Large intestine (tissue), 3 donors: ENCODE results near the gene FOXO6. TPM values are rescaled to one million over a fixed set of nuclear protein-coding genes. Genes with fewer than 3 reads are reported as not detected.

Experiments
- DNase-seq, 2 donors: peaks; one replicate each; pipeline versions ENCODE4 v3.0.0 to v3.0.0-alpha.2; 2013
- H3K27ac ChIP-seq: one replicate; pipeline ENCODE4 v1.5.1; 2013; ENCODE audit warnings: low read length
- H3K27me3 ChIP-seq: 2 replicates; pipeline ENCODE4 v1.6.1; 2013; ENCODE audit warnings: low read length; ENCODE audit not compliant: control insufficient read depth, insufficient read depth
- H3K36me3 ChIP-seq: 2 replicates; pipeline ENCODE4 v1.6.1; 2013; ENCODE audit warnings: low read length; ENCODE audit not compliant: control insufficient read depth, insufficient read depth
- H3K4me1 ChIP-seq: one replicate; pipeline ENCODE4 v1.6.1; 2013; ENCODE audit warnings: low read length; ENCODE audit not compliant: control insufficient read depth, insufficient read depth
- H3K4me3 ChIP-seq: one replicate; pipeline ENCODE4 v1.5.1; 2013; ENCODE audit warnings: low read length
- H3K9me3 ChIP-seq: one replicate; pipeline ENCODE4 v1.6.1; 2013; ENCODE audit warnings: mild to moderate bottlenecking, low read depth, low read length, moderate library complexity; ENCODE audit not compliant: control insufficient read depth
- WGBS: methylation state at CpG from one replicate; pipeline ENCODE4 v1.1.5; 2013; ENCODE audit warnings: low lambda C conversion rate; ENCODE audit not compliant: insufficient coverage; 5-methylcytosine and 5-hydroxymethylcytosine counted together
- polyA plus RNA-seq: library from polyadenylated mRNA; unstranded; fragments of 120-200 nt; gene quantifications from one replicate; pipeline ENCODE4 v1.2.1, GENCODE V29; 2013

The FOXO6 gene
- polyA plus RNA-seq, 1 donor: 6.4 TPM

- Histone ChIP-seq H3K27me3 (peaks cover 4% of the 10 kb centered on the region), H3K4me3 (no peak overlapping the region), H3K36me3 (no peaks in the 10 kb centered on the region), H3K27ac (no peak overlapping the region), H3K9me3 (no peaks in the 10 kb centered on the region), H3K4me1 (peaks cover 25% of the 10 kb centered on the region)
- no peak for DNase-seq
- WGBS: no CpG with 5 or more reads among the region's 6 CpGs
Measured at GRCh38 chr1:41408691-41409090, 47.5 kb downstream of the FOXO6 start.

- Histone ChIP-seq H3K27ac (peak overlapping the region; percentile 18), H3K27me3 (peaks cover 3% of the 10 kb centered on the region), H3K4me3 (no peak overlapping the region), H3K4me1 (peaks cover 26% of the 10 kb centered on the region), H3K36me3 (no peaks in the 10 kb centered on the region), H3K9me3 (no peaks in the 10 kb centered on the region)
- 30% methylated on average over 2 of the region's 7 CpGs for WGBS
- peak; percentile 59 to 89 for DNase-seq
Measured at GRCh38 chr1:41409825-41410224, 48.6 kb downstream of the FOXO6 start.

DNA sequence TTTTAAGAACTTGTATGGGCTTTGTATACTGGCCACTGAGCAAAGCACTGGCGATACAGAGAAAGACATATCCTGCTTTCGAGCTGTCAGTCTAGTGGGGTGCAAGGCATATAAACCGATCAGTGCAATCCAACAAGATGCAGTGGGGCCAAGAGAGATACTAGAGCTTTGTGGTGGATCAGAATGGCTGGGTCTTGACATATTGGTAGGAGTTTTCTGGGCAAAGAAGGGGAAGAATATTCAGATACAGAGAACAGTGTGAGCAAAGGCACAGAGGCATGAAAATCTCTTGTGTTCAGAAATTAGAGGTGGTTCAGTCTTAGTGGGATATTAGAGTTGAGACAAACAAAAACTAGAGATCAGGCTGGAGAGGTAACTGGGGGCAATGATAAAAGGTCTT is 49.2 kb downstream of the FOXO6 start:
- peaks cover 3% of the 10 kb centered on the region for H3K27me3 ChIP-seq
- no peaks in the 10 kb centered on the region for H3K36me3 ChIP-seq
- no peaks in the 10 kb centered on the region for H3K9me3 ChIP-seq
- no peak overlapping the region for H3K27ac ChIP-seq
- no peak for DNase-seq
- no peak overlapping the region for H3K4me3 ChIP-seq
- WGBS: no CpG with 5 or more reads among the region's 3 CpGs
- H3K4me1 ChIP-seq: peaks cover 32% of the 10 kb centered on the region

DNA sequence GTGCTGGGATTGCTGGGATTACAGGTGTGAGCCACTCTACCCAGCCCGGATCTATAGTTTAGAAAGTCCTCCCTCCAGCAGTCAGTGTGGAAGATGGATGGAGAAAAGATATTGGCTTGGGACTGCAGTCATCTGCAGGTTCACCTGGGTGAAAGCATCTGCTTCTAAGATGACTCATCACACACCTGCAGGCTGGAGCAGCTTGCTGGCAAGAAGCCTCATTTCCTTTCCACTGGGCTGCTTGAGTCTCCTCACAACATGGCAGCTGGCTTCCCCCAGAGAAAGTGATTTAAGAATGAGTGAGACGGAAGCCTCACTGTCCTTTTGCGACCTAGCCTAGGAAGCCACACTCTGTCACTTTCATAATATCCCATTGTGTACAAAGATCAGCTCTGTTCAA is 50.0 kb downstream of the FOXO6 start:
- H3K27me3 ChIP-seq: peaks cover 3% of the 10 kb centered on the region
- H3K36me3 ChIP-seq: no peaks in the 10 kb centered on the region
- DNase-seq: no peak
- peaks cover 40% of the 10 kb centered on the region for H3K4me1 ChIP-seq
- no peak overlapping the region for H3K27ac ChIP-seq
- H3K9me3 ChIP-seq: no peaks in the 10 kb centered on the region
- H3K4me3 ChIP-seq: no peak overlapping the region
- no CpG with 5 or more reads among the region's 3 CpGs for WGBS

- Histone ChIP-seq H3K4me1 (peaks cover 55% of the 10 kb centered on the region), H3K4me3 (no peak overlapping the region), H3K36me3 (no peaks in the 10 kb centered on the region), H3K27me3 (peaks cover 2% of the 10 kb centered on the region), H3K9me3 (no peaks in the 10 kb centered on the region), H3K27ac (no peak overlapping the region)
- no CpG with 5 or more reads among the region's 8 CpGs for WGBS
- DNase-seq: peak; percentile 42 to 54
Measured at GRCh38 chr1:41412748-41413147, 51.5 kb downstream of the FOXO6 start.

DNA sequence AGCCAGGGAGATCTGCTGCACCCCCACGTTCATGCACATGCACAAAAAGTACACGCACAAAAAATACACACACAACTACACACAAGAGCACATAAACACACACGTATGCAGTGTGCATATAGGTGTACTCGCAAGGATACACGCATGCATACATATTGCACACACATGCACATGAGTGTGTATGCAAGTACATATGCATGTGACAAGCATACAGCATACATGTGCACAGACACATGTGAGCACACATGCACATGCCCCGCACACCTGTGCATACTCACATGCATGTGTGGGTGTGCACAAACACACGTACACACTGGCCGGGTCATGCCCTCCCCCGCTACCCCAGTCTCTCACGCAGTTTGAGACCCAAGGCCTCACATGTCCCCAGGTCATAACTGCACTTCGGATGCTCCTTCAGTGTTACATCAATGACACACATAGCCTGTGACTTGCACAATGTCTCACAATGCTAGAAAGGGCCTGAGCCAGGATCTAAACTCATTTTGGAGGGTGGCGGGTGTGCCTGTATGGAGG is 52.6 kb downstream of the FOXO6 start:
- H3K27me3 ChIP-seq: no peaks in the 10 kb centered on the region
- H3K4me3 ChIP-seq: no peak overlapping the region
- H3K9me3 ChIP-seq: no peaks in the 10 kb centered on the region
- no CpG with 5 or more reads among the region's 12 CpGs for WGBS
- no peaks in the 10 kb centered on the region for H3K36me3 ChIP-seq
- H3K27ac ChIP-seq: no peak overlapping the region
- H3K4me1 ChIP-seq: peaks cover 59% of the 10 kb centered on the region
- DNase-seq: no peak

- WGBS: no CpG with 5 or more reads among the region's 3 CpGs
- Histone ChIP-seq H3K9me3 (no peaks in the 10 kb centered on the region), H3K27me3 (no peaks in the 10 kb centered on the region), H3K27ac (no peak overlapping the region), H3K4me1 (peaks cover 62% of the 10 kb centered on the region), H3K36me3 (no peaks in the 10 kb centered on the region), H3K4me3 (no peak overlapping the region)
- no peak for DNase-seq
Measured at GRCh38 chr1:41414296-41414695, 53.1 kb downstream of the FOXO6 start.

DNA sequence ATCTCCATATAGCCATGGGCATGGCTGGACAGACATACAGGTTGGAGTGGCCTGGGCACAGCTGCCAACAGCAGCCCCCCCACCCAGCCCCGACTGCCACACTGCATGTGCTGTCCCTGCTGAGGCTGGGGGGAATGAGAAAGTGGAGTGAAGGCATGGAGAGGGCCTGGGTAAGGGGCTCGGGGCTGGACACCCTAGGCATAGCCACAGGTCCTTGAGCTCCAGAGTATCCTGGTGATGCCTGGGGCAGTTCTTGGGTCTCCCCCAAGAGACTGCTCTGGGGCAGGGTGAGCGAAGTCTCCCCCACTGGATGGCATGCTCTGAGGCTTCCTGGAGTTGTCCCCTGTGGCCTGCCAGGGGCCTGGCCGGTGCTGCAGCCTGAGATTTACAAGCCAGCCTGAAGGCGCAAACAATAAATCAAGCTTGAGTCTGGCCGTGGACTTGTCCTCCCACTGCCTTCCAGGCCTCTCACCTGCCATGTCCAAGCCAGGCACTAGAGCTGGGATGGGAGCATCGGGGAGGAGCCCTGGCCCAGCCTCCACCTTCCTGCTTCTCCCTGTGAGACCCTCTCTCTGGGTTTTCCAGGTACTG is 53.6 kb downstream of the FOXO6 start:
- no peak for DNase-seq
- Histone ChIP-seq H3K9me3 (no peaks in the 10 kb centered on the region), H3K27me3 (no peaks in the 10 kb centered on the region), H3K4me1 (peaks cover 57% of the 10 kb centered on the region), H3K4me3 (no peak overlapping the region), H3K27ac (no peak overlapping the region), H3K36me3 (no peaks in the 10 kb centered on the region)
- no CpG with 5 or more reads among the region's 7 CpGs for WGBS

DNA sequence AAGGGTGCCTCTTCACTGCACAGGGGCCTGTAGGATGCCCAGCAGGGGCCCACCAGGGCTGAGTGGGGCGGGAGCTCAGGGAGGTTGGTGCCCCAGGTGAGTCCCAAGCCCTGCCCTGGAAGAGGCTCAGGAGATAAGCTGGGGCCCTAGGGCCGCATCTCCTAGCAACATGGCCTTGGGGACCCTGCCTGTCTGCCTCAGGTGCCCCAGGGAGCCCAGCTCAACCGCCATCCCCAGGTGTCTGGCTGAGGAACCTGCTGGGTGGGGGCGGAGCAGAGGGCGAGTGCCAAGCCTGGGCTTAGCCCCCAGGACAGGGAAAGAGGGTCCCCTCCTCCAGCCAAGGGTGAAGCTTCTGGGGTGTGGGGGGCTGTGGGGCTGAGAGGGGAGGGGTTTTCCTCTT is 54.8 kb downstream of the FOXO6 start:
- Histone ChIP-seq H3K4me3 (no peak overlapping the region), H3K27ac (no peak overlapping the region), H3K36me3 (no peaks in the 10 kb centered on the region), H3K4me1 (peaks cover 49% of the 10 kb centered on the region), H3K9me3 (no peaks in the 10 kb centered on the region), H3K27me3 (no peaks in the 10 kb centered on the region)
- WGBS: no CpG with 5 or more reads among the region's 5 CpGs
- peak in 1 of 2 donors; percentile 79 for DNase-seq

DNA sequence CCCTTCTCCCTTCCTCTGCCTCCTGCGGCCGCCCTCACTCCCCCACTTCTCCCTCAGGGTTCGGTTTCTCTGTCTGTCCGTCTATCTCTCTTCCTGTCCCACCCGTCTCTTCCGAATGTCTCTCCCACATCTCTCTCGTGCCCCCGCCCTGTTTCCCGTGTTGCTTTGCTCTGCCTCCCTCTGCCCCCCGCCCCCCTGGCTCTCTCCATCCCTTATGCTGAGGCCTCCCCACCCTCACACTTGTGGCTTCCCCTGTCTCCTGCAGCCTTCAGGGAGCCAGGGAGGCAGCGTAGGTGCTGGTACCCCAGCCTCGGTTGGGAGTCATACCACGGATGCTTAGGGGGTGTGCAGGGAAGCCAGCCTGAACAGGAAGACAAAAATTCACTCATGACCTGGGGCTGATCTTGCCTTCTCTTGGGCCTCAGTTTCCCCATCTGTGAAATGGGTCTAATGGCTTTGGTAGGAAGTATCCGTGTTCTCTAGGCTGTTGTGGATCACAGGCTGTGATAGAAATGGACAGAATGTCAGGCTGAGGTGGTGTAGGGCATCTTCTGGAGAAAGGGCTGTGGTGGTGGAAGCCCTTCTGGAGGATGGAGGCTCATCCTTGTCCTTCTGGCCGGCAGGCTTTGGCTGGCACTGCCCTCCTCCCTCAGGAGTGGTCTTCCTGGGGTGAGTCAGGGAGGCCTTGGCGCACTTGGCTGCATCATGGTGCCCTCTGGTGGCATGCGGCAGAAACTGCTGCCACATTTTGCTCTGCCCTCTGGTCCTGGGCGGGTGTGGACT is 55.5 kb downstream of the FOXO6 start:
- H3K27me3 ChIP-seq: no peaks in the 10 kb centered on the region
- no peaks in the 10 kb centered on the region for H3K9me3 ChIP-seq
- DNase-seq: peak; percentile 74 to 76
- peaks cover 49% of the 10 kb centered on the region for H3K4me1 ChIP-seq
- H3K4me3 ChIP-seq: no peak overlapping the region
- no peak overlapping the region for H3K27ac ChIP-seq
- H3K36me3 ChIP-seq: no peaks in the 10 kb centered on the region
- 22% methylated on average over 3 of the region's 18 CpGs for WGBS
